ENCODE results near the gene TNFAIP2. TPM values are rescaled to one million over a fixed set of nuclear protein-coding genes. Genes with fewer than 3 reads are reported as not detected.

The TNFAIP2 gene
- polyA plus RNA-seq, 1 donor from 2014 or later: 1.8 TPM

DNA sequence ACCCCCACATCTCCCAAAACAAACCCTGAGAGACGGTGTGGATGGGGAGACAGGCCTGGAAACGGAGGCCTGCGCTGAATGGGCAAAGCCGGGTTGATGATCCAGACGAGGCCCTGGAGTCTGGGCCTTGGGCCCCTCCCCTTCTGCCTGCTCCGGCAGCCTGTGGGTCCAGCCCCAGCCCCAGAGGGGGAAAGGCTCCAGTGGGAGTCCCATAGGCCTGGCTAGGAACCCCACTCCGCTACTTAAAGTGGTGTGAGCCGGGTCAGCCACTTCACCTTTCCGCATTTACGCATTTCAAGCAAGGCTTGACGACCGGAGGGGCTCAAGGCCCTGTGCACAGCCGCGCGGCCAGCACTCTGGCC is 695 bp upstream of the TNFAIP2 start:
- Histone ChIP-seq H3K9ac (ENCODE audit: low read length) (no peak overlapping the region), H2AFZ (ENCODE audit: low read depth, low read length) (no peak overlapping the region), H3K27ac (ENCODE audit: low read length) (no peak overlapping the region), H3K9me3 (ENCODE audit: low read length) (no peaks in the 10 kb centered on the region), H3K9me2 (ENCODE audit: insufficient read depth, low read length) (no peaks in the 10 kb centered on the region), H3K79me2 (replicated peaks; ENCODE audit: insufficient read depth, low read length) (no peaks in the 10 kb centered on the region), H3K27me3 (ENCODE audit: insufficient read depth, low read depth, low read length) (peaks cover 15% of the 10 kb centered on the region), H3K4me2 (ENCODE audit: low read length) (no peak overlapping the region), H3K4me3 (ENCODE audit: low read length) (no peak overlapping the region), H4K20me1 (ENCODE audit: insufficient read depth) (no peaks in the 10 kb centered on the region), H3K36me3 (ENCODE audit: insufficient read depth, low read length) (no peaks in the 10 kb centered on the region), H3F3A (ENCODE audit: insufficient read depth, low read length, poor library complexity, severe bottlenecking) (no peaks in the 10 kb centered on the region)
- no peak for TF ChIP-seq MXI1 (conservative IDR thresholded peaks at IDR 0.05; ENCODE audit: poor library complexity, severe bottlenecking)

GRCh38 chr14:103123634-103124500 is 606 bp downstream of the TNFAIP2 start:
- no peaks in the 10 kb centered on the region for H3K79me2 ChIP-seq (replicated peaks; ENCODE audit: insufficient read depth, low read length)
- no peak overlapping the region for H3K27ac ChIP-seq (ENCODE audit: low read length)
- H3K9me3 ChIP-seq (ENCODE audit: low read length): no peaks in the 10 kb centered on the region
- no peak overlapping the region for H2AFZ ChIP-seq (ENCODE audit: low read depth, low read length)
- no peaks in the 10 kb centered on the region for H3K9me2 ChIP-seq (ENCODE audit: insufficient read depth, low read length)
- H3K27me3 ChIP-seq (ENCODE audit: insufficient read depth, low read depth, low read length): peaks cover 15% of the 10 kb centered on the region
- H4K20me1 ChIP-seq (ENCODE audit: insufficient read depth): no peaks in the 10 kb centered on the region
- no peak overlapping the region for H3K4me3 ChIP-seq (ENCODE audit: low read length)
- H3K9ac ChIP-seq (ENCODE audit: low read length): no peak overlapping the region
- no peak overlapping the region for H3K4me2 ChIP-seq (ENCODE audit: low read length)
- H3F3A ChIP-seq (ENCODE audit: insufficient read depth, low read length, poor library complexity, severe bottlenecking): no peaks in the 10 kb centered on the region
- TF ChIP-seq TAF1 (IDR thresholded peaks at IDR 0.05; ENCODE audit: low read depth): no peak
- no peaks in the 10 kb centered on the region for H3K36me3 ChIP-seq (ENCODE audit: insufficient read depth, low read length)

- Histone ChIP-seq H2AFZ (ENCODE audit: low read depth, low read length) (no peak overlapping the region), H3K4me3 (ENCODE audit: low read length) (no peak overlapping the region), H3K9me3 (ENCODE audit: low read length) (no peaks in the 10 kb centered on the region), H3K79me2 (replicated peaks; ENCODE audit: insufficient read depth, low read length) (no peaks in the 10 kb centered on the region), H3K4me2 (ENCODE audit: low read length) (no peak overlapping the region), H3K27ac (ENCODE audit: low read length) (no peak overlapping the region), H3K9me2 (ENCODE audit: insufficient read depth, low read length) (no peaks in the 10 kb centered on the region), H3K36me3 (ENCODE audit: insufficient read depth, low read length) (no peaks in the 10 kb centered on the region), H3K27me3 (ENCODE audit: insufficient read depth, low read depth, low read length) (peaks cover 15% of the 10 kb centered on the region), H3F3A (ENCODE audit: insufficient read depth, low read length, poor library complexity, severe bottlenecking) (no peaks in the 10 kb centered on the region), H3K9ac (ENCODE audit: low read length) (no peak overlapping the region), H4K20me1 (ENCODE audit: insufficient read depth) (no peaks in the 10 kb centered on the region)
- TF ChIP-seq TAF1 (IDR thresholded peaks at IDR 0.05; ENCODE audit: low read depth) (no peak), MXI1 (conservative IDR thresholded peaks at IDR 0.05; ENCODE audit: poor library complexity, severe bottlenecking) (no peak), SMC3 (conservative IDR thresholded peaks at IDR 0.05; ENCODE audit: poor library complexity) (no peak), EP300 (conservative IDR thresholded peaks at IDR 0.05; ENCODE audit: poor library complexity, severe bottlenecking) (no peak), CTCF (IDR thresholded peaks at IDR 0.05; ENCODE audit: poor library complexity, severe bottlenecking) (no peak), REST (IDR thresholded peaks at IDR 0.05; ENCODE audit: borderline replicate concordance) (no peak), POLR2AphosphoS5 (IDR thresholded peaks at IDR 0.05) (no peak), RAD21 (conservative IDR thresholded peaks at IDR 0.05) (no peak), EZH2 (IDR thresholded peaks at IDR 0.05; ENCODE audit: borderline replicate concordance, insufficient read depth, low read length, poor library complexity, severe bottlenecking) (no peak)
Observed at GRCh38 chr14:103124501-103125001, 1.3 kb downstream of the TNFAIP2 start.
